ENCODE results near the gene ARPC1A. TPM values are rescaled to one million over a fixed set of nuclear protein-coding genes. Genes with fewer than 3 reads are reported as not detected.

ARPC1A gene
- total RNA-seq, 2 donors from 2014 or later: 62.3 to 69.8 TPM

- ATAC-seq (replicated peaks in 1 of 2): no peak
- no peak for DNase-seq
- H3K27ac Mint-ChIP-seq: no peak overlapping the region
- H3K36me3 Mint-ChIP-seq (ENCODE audit: insufficient read depth in 2 of 2): peaks cover 3 to 24% of the 10 kb centered on the region in 2 donors
- H3K4me3 Mint-ChIP-seq: peak overlapping the region in 1 of 2 donors; percentile 80
- no peaks in the 10 kb centered on the region for H3K9me3 Mint-ChIP-seq
- peaks cover 23% of the 10 kb centered on the region for H3K4me1 Mint-ChIP-seq (ENCODE audit: low read depth)
- no peaks in the 10 kb centered on the region for H3K27me3 Mint-ChIP-seq (ENCODE audit: low read depth)
Measured at GRCh38 chr7:99390941-99391602, 65.4 kb downstream of the ARPC1A start.

DNA sequence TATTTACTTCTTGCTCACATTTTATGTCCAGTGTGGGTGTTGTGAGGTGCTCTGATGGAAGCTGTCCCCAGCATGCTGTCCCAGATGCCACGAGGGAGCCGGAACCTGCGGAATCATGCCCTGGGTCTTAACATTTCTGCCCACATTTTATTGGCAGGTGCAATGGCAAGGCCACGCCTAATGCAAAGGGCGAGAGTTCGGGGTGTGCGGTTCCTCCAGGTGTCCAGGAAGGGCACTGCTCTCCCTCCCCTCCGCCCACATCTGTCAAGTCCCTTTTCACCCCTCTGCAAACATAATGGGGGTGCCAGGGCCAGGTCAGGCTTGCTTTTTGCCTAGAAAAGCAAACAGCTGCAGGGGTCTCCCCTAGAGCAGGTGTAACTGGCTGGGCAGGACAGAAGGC is 66.3 kb downstream of the ARPC1A start:
- ATAC-seq (replicated peaks in 1 of 2): no peak
- Mint-ChIP-seq H3K27me3 (ENCODE audit: low read depth) (no peaks in the 10 kb centered on the region), H3K4me1 (ENCODE audit: low read depth) (peaks cover 21% of the 10 kb centered on the region), H3K36me3 (ENCODE audit: insufficient read depth in 2 of 2) (peaks cover 3 to 20% of the 10 kb centered on the region in 2 donors), H3K4me3 (peak overlapping the region; percentile 43 to 80), H3K27ac (no peak overlapping the region), H3K9me3 (no peaks in the 10 kb centered on the region)
- no peak for DNase-seq

DNA sequence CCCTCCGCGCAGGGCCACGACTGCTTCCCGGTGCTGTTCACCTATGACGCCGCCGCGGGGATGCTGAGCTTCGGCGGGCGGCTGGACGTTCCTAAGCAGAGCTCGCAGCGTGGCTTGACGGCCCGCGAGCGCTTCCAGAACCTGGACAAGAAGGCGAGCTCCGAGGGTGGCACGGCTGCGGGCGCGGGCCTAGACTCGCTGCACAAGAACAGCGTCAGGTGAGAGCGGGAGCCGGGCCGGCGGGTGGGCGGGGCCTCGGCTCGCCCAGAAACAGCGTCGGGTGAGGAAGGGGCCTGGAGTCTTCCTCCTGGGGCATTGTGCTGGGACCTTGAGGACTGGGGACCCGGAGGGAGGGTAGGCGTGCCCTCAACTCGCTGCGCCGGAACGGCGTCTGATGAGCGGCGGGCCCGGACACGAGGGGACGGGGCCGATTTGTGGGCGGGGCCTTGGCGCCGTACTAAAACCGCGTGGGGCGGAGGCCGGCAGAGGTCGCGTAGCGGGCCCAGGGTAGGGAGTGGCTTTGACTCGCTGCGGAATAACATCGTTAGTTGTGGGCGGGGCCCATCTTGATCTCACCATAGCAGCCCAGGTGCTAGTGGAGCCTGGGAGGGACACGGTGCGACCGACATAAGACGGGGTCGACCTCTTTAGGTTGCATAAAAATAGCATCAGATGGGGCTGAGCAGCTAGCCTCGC is 67.1 kb downstream of the ARPC1A start:
- H3K36me3 Mint-ChIP-seq (ENCODE audit: insufficient read depth in 2 of 2): peaks cover 3 to 19% of the 10 kb centered on the region in 2 donors
- no peak overlapping the region for H3K27ac Mint-ChIP-seq

GRCh38 chr7:99393355-99394187 is 67.9 kb downstream of the ARPC1A start:
- peaks cover 21% of the 10 kb centered on the region for H3K4me1 Mint-ChIP-seq (ENCODE audit: low read depth)
- peaks cover 3 to 20% of the 10 kb centered on the region in 2 donors for H3K36me3 Mint-ChIP-seq (ENCODE audit: insufficient read depth in 2 of 2)
- H3K27ac Mint-ChIP-seq: peak overlapping the region; percentile 59
- peak overlapping the region; percentile 76 to 80 for H3K4me3 Mint-ChIP-seq
- DNase-seq (no peak), ATAC-seq (replicated peaks in 1 of 2) (no peak)
- H3K27me3 Mint-ChIP-seq (ENCODE audit: low read depth): no peaks in the 10 kb centered on the region
- no peaks in the 10 kb centered on the region for H3K9me3 Mint-ChIP-seq

More for the DNA sequence above, 67.1 kb downstream of the ARPC1A start:
- peaks cover 21% of the 10 kb centered on the region for H3K4me1 Mint-ChIP-seq (ENCODE audit: low read depth)
- no peaks in the 10 kb centered on the region for H3K27me3 Mint-ChIP-seq (ENCODE audit: low read depth)
- peak overlapping the region; percentile 76 to 80 for H3K4me3 Mint-ChIP-seq
- H3K9me3 Mint-ChIP-seq: no peaks in the 10 kb centered on the region
- ATAC-seq (replicated peaks in 1 of 2): peak; percentile 89 to 93
- DNase-seq: peak; percentile 79 to 88

DNA sequence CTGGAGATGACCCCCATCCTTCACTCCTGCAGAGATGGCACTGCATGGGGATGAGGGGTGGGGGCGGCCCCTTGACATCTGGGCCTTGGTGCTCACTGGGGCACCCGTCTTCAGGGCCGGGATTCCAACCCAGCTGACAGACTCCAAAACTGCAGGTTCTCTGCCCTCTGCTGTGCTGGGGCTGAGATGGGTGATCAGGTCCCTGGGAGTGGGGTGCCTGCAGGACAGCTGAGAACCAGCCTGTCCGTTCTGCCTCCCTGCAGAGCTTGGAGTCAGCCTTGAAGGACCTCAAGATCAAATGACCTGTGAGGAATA is 68.4 kb downstream of the ARPC1A start:
- no peaks in the 10 kb centered on the region for H3K27me3 Mint-ChIP-seq (ENCODE audit: low read depth)
- H3K4me1 Mint-ChIP-seq (ENCODE audit: low read depth): peaks cover 21% of the 10 kb centered on the region
- ATAC-seq (replicated peaks in 1 of 2) (no peak), DNase-seq (no peak)
- H3K4me3 Mint-ChIP-seq: peak overlapping the region in 1 of 2 donors; percentile 80
- H3K9me3 Mint-ChIP-seq: no peaks in the 10 kb centered on the region
- H3K27ac Mint-ChIP-seq: no peak overlapping the region
- peaks cover 3 to 21% of the 10 kb centered on the region in 2 donors for H3K36me3 Mint-ChIP-seq (ENCODE audit: insufficient read depth in 2 of 2)

DNA sequence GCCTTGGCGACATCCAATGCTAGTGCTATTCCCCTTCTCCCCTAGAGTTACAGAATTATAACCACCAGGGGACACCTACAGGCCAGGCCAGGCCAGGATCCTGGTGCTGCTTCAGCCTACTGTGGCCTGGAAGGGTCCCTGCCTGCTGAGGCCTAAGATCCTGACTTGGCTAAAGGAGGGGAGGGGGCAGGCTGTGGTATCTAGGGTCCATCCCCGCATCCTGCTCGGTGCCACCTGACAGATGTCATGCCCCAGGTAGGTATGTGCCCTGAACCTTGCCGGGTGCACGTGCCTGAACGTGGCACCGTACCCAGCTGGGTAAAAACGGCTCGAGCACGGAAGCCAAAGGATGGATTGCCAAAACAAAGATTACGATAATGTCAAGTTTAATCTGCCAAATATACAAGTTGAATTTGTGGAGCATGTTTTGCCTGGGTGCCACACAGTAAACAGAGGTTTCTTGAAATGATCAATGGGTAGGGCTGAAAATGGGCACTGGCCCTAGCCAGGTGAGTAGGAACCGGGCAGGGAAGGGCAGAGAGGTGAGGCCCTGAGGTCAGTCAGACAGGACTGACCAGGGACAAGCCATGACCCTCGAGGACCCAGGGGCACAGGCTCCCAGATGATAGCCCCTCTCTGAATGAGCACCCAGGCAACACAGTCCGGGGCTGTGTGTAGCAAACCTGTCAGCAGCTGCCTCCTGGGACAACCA is 70.1 kb downstream of the ARPC1A start:
- Mint-ChIP-seq H3K4me3 (no peak overlapping the region), H3K27me3 (ENCODE audit: low read depth) (no peaks in the 10 kb centered on the region), H3K4me1 (ENCODE audit: low read depth) (peaks cover 21% of the 10 kb centered on the region), H3K36me3 (ENCODE audit: insufficient read depth in 2 of 2) (peaks cover 3 to 22% of the 10 kb centered on the region in 2 donors), H3K9me3 (no peaks in the 10 kb centered on the region), H3K27ac (peak overlapping the region; percentile 33)
- DNase-seq: no peak
- ATAC-seq (replicated peaks in 1 of 2): no peak

DNA sequence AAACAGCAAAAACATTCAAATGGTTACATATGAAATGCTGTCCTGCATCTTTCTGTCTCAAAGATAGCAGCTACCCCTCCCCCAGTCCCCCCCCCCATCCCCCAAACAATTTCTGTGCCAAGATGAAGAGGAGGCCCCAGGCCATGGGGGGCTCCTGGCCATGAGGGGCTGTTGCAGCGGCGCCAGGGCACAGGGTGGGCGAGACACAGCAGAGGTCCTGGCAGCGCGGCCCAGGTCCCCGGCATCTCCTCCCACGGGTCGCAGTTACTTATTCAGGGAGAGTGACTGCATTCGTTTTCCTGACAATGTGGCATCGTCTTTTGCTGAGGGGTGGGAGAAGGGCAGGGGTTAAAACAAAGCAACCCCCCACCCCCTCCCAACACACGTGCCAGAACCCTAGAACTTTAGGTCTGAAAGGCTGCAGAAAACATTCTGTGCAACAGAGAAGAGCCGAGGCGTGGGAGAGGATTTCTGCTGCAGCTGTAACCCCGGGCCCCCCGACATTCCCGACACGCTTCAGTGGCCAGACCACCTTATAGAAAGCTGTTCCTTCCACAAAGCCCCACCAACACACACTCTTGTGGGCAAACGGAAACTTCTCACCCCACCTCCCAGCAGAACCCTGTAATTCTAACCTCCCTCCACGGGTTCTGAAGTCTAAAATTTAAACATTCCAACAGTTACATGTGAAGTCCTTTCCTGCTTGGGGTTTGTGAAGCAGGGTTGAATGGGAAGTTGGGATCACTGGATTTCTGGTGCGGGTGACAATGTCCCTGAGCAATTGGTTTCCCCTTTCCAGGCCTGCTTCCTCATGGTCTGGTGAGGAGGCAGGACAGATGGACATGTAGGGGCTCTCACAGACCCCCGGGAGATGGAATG is 71.0 kb downstream of the ARPC1A start:
- Mint-ChIP-seq H3K27ac (peak overlapping the region; percentile 16), H3K36me3 (ENCODE audit: insufficient read depth in 2 of 2) (peaks cover 7 to 27% of the 10 kb centered on the region in 2 donors), H3K27me3 (ENCODE audit: low read depth) (no peaks in the 10 kb centered on the region), H3K9me3 (no peaks in the 10 kb centered on the region), H3K4me3 (no peak overlapping the region), H3K4me1 (ENCODE audit: low read depth) (peaks cover 16% of the 10 kb centered on the region)
- ATAC-seq (replicated peaks in 1 of 2): no peak
- DNase-seq: no peak

DNA sequence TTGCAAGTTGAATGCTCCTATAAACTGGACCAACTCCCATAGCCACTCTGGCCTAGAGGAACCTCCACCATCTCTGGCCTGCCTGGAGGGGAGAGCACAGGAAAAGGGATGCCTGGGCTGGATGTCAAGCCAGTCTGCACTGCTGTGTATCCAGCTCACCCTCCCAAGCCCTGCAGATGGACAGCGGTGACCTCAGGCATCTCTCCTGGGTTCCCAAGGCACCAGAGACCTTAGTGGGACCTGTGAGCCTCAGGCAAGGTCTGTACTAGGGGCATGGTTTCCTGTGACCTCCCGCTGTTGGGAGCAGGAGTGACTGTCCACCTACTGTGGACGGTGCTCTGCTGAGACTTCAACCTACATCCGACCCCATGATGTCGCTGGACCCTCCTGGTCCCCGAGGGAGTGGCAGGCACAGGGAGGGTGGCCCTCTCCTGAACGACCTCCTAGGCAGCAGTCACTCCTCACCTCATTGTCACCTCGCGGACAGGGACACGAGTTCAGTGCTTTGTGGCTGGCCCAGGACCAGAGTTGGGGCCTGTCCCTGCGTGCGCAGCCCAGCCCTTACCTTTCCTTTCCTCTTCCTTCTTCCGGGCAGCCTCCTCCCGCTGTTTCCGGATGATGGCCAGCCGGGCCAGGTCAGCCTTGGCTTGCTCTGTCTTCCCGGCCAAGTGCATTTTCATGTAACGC is 71.7 kb downstream of the ARPC1A start:
- Mint-ChIP-seq H3K27ac (peak overlapping the region; percentile 29), H3K36me3 (ENCODE audit: insufficient read depth in 2 of 2) (peaks cover 7 to 28% of the 10 kb centered on the region in 2 donors), H3K27me3 (ENCODE audit: low read depth) (no peaks in the 10 kb centered on the region)

DNA sequence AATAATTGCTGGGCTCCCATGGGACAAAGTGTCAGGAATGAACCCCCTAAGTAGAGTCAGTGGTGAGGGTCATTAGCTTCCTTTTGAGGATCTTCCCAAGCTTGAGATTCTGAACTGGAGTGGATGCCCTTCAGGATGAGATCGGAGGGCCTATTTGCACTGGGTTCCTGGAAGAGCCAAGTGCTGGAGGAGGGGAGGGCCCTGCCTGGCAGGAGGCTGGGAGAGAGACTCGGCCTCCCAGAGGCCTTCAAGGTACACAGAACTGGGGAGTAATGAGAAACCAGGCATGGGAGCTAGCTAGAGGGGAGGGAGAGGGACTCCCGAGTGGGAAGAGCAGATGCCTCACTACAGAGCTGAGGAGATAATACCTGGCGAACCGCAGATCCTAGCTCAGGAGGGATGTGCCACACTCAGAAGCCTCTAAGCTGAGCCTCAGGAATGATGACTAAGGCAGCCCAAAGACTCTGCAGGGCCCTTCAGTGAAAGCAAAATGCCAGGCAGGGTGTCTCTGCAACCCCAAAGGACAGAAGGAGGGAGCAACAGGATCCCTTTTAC is 73.3 kb downstream of the ARPC1A start:
- Mint-ChIP-seq H3K27me3 (ENCODE audit: low read depth) (no peaks in the 10 kb centered on the region), H3K4me3 (no peak overlapping the region), H3K36me3 (ENCODE audit: insufficient read depth in 2 of 2) (peaks cover 11 to 35% of the 10 kb centered on the region in 2 donors), H3K9me3 (no peaks in the 10 kb centered on the region), H3K27ac (peak overlapping the region; percentile 76), H3K4me1 (ENCODE audit: low read depth) (peaks cover 2% of the 10 kb centered on the region)
- peak in 1 of 2 donors; percentile 4 for ATAC-seq (replicated peaks in 1 of 2)
- no peak for DNase-seq

More for the DNA sequence above, 71.7 kb downstream of the ARPC1A start:
- DNase-seq: no peak
- Mint-ChIP-seq H3K4me1 (ENCODE audit: low read depth) (peaks cover 11% of the 10 kb centered on the region), H3K4me3 (no peak overlapping the region), H3K9me3 (no peaks in the 10 kb centered on the region)
- no peak for ATAC-seq (replicated peaks in 1 of 2)

DNA sequence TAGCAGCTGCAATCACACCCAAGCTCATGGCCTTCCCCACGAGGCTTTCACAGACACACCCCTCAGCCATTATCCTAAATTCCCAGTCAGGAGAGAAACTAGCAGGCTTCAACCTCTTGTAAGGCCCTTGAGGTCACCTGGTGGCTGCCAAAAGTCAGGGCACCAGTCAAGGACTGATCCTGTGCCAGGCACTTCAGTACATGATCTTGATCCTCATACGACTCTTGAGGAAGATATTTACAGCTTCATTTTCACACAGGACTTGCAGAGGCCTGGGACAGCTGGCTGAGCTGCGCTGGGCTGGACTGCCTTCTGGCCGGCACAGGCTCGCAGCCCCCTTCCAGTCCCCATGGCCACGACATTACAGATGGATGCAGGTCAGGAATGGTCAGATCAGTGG is 73.9 kb downstream of the ARPC1A start:
- ATAC-seq (replicated peaks in 1 of 2) (peak in 1 of 2 donors; percentile 1), DNase-seq (no peak)
- Mint-ChIP-seq H3K4me3 (no peak overlapping the region), H3K4me1 (ENCODE audit: low read depth) (peaks cover 6% of the 10 kb centered on the region), H3K27me3 (ENCODE audit: low read depth) (no peaks in the 10 kb centered on the region), H3K9me3 (no peaks in the 10 kb centered on the region), H3K36me3 (ENCODE audit: insufficient read depth in 2 of 2) (peaks cover 14 to 32% of the 10 kb centered on the region in 2 donors), H3K27ac (no peak overlapping the region)

- no peak overlapping the region for H3K4me3 Mint-ChIP-seq
- H3K27ac Mint-ChIP-seq: peak overlapping the region; percentile 19
- H3K4me1 Mint-ChIP-seq (ENCODE audit: low read depth): peaks cover 38% of the 10 kb centered on the region
Measured at GRCh38 chr7:99402854-99403253, 77.2 kb downstream of the ARPC1A start.

More at GRCh38 chr7:99402854-99403253, 77.2 kb downstream of the ARPC1A start:
- Mint-ChIP-seq H3K36me3 (ENCODE audit: insufficient read depth in 2 of 2) (peaks cover 16 to 37% of the 10 kb centered on the region in 2 donors), H3K9me3 (no peaks in the 10 kb centered on the region), H3K27me3 (ENCODE audit: low read depth) (no peaks in the 10 kb centered on the region)
- no peak for ATAC-seq (replicated peaks in 1 of 2)
- DNase-seq: no peak

All from activated T-cell treated with anti-CD3 and anti-CD28 coated beads, Interleukin-2, amount 50 U/mL, for 72 hours (primary cell).